H1 (cell line): ENCODE results near the gene ETS1. TPM values are rescaled to one million over a fixed set of nuclear protein-coding genes. Genes with fewer than 3 reads are reported as not detected.

ENCODE experiments used
- BACH1 ChIP-seq: IDR thresholded peaks from 2 replicates; pipeline ENCODE4 v1.6.1; 2012; ENCODE audit warnings: low read length, improper control_type of control experiment
- GABPA ChIP-seq: IDR thresholded peaks from 2 replicates; pipeline ENCODE4 v1.6.1; 2011; ENCODE audit warnings: mild to moderate bottlenecking, low read length, moderate library complexity, borderline replicate concordance; ENCODE audit not compliant: insufficient read depth
- HDAC2 ChIP-seq, 2 experiments: fragments of 300-600 bp in 1 of 2; sonication (generic) in 1 of 2; IDR thresholded peaks; 2 replicates each; pipeline ENCODE4 v1.6.1; 2011 to 2012; ENCODE audit warnings: low read depth in 2 of 2, low read length in 2 of 2, mild to moderate bottlenecking in 2 of 2, moderate library complexity in 2 of 2, borderline replicate concordance in 1 of 2, inconsistent platforms in 1 of 2
- KDM1A ChIP-seq: fragments of 200-600, 300-600 bp; sonication (generic); IDR thresholded peaks from 2 replicates; pipeline ENCODE4 v1.7.1; 2016; ENCODE audit warnings: mild to moderate bottlenecking, low read length, borderline replicate concordance
- SIRT6 ChIP-seq: IDR thresholded peaks from one replicate; pipeline ENCODE4 v1.7.1; 2012; ENCODE audit warnings: low read length, inconsistent platforms
- SP2 ChIP-seq: IDR thresholded peaks from 2 replicates; pipeline ENCODE4 v1.6.1; 2012; ENCODE audit warnings: mild to moderate bottlenecking, low read length, inconsistent platforms
- TBP ChIP-seq: IDR thresholded peaks from 2 replicates; pipeline ENCODE4 v1.6.1; 2011; ENCODE audit warnings: low read depth, low read length, improper control_type of control experiment
- polyA plus RNA-seq, 7 experiments: library from polyadenylated mRNA; depleted of rRNA in 3 of 7; stranded (reverse) in 5 of 7; unstranded in 2 of 7; fragments of >200 nt in 5 of 7; fragments of 200-250 nt in 2 of 7; gene quantifications; 1 replicate in 5 of 7; 2 replicates in 1 of 7; 4 replicates in 1 of 7; pipeline versions ENCODE4 v1.2.1 to v1.2.3, GENCODE V29; 2011 to 2013; ENCODE audit warnings: missing spikeins in 2 of 7, mixed read lengths in 2 of 7
- total RNA-seq: library from RNA; stranded (reverse); fragmentation: NEBNext Ultra II Directional; extraction: Animal tissue kit (Norgen Biotek cat#: 25700); gene quantifications from 2 replicates; pipeline ENCODE4 v1.2.1, GENCODE V29; 2021
- TF ChIP-seq, protein P1 (sequence below): fragments of 300-600 bp; sonication (generic); IDR thresholded peaks from 2 replicates; pipeline ENCODE4 v1.7.1; 2012; ENCODE audit warnings: low read length, moderate library complexity, mild to moderate bottlenecking, inconsistent platforms; ENCODE audit not compliant: insufficient replicate concordance
- TF ChIP-seq, protein P2 (sequence below): IDR thresholded peaks from 2 replicates; pipeline ENCODE4 v1.6.1; 2012; ENCODE audit warnings: inconsistent platforms

The ETS1 gene
- total and polyA plus RNA-seq, 2 of the 8 experiments (the other 6 are each of a cell fraction or from before 2014, with no cell fraction given), result 10.0 to 35.3 TPM

DNA sequence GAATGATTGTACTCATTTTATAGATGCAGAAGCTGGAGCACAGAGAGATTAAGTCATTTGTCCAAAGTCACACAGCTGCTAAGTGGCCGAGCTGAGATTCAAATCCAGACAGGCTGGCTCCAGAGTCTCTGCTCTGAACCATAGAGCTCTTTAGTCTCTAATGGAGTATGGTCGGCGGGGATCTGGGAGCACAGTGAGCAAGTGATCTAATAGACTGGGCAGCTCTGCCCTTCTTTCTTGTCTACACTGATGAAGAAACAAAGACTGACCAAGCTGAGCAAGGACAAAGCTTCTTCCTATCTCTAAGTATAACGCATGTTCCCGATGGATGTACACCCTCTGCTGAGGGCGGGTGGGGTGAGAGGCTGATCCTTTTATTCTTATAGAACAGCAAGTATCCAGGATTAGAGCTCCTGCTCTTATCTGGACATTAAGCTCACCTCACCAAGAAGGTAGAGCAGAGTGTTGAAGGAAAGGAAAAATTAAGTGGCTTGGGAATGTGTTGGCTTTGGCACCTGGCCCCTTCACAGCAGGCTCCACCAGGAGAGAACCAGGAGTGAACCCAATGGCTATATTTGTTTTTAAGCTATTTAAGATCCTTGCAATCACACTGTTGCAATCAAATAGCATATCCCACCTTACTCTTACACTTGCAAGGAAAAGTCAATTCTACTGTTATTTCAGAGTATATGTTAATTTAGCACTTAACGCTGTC lies 68.7 kb downstream of the ETS1 start (continued):
- TF ChIP-seq, protein P1, sequence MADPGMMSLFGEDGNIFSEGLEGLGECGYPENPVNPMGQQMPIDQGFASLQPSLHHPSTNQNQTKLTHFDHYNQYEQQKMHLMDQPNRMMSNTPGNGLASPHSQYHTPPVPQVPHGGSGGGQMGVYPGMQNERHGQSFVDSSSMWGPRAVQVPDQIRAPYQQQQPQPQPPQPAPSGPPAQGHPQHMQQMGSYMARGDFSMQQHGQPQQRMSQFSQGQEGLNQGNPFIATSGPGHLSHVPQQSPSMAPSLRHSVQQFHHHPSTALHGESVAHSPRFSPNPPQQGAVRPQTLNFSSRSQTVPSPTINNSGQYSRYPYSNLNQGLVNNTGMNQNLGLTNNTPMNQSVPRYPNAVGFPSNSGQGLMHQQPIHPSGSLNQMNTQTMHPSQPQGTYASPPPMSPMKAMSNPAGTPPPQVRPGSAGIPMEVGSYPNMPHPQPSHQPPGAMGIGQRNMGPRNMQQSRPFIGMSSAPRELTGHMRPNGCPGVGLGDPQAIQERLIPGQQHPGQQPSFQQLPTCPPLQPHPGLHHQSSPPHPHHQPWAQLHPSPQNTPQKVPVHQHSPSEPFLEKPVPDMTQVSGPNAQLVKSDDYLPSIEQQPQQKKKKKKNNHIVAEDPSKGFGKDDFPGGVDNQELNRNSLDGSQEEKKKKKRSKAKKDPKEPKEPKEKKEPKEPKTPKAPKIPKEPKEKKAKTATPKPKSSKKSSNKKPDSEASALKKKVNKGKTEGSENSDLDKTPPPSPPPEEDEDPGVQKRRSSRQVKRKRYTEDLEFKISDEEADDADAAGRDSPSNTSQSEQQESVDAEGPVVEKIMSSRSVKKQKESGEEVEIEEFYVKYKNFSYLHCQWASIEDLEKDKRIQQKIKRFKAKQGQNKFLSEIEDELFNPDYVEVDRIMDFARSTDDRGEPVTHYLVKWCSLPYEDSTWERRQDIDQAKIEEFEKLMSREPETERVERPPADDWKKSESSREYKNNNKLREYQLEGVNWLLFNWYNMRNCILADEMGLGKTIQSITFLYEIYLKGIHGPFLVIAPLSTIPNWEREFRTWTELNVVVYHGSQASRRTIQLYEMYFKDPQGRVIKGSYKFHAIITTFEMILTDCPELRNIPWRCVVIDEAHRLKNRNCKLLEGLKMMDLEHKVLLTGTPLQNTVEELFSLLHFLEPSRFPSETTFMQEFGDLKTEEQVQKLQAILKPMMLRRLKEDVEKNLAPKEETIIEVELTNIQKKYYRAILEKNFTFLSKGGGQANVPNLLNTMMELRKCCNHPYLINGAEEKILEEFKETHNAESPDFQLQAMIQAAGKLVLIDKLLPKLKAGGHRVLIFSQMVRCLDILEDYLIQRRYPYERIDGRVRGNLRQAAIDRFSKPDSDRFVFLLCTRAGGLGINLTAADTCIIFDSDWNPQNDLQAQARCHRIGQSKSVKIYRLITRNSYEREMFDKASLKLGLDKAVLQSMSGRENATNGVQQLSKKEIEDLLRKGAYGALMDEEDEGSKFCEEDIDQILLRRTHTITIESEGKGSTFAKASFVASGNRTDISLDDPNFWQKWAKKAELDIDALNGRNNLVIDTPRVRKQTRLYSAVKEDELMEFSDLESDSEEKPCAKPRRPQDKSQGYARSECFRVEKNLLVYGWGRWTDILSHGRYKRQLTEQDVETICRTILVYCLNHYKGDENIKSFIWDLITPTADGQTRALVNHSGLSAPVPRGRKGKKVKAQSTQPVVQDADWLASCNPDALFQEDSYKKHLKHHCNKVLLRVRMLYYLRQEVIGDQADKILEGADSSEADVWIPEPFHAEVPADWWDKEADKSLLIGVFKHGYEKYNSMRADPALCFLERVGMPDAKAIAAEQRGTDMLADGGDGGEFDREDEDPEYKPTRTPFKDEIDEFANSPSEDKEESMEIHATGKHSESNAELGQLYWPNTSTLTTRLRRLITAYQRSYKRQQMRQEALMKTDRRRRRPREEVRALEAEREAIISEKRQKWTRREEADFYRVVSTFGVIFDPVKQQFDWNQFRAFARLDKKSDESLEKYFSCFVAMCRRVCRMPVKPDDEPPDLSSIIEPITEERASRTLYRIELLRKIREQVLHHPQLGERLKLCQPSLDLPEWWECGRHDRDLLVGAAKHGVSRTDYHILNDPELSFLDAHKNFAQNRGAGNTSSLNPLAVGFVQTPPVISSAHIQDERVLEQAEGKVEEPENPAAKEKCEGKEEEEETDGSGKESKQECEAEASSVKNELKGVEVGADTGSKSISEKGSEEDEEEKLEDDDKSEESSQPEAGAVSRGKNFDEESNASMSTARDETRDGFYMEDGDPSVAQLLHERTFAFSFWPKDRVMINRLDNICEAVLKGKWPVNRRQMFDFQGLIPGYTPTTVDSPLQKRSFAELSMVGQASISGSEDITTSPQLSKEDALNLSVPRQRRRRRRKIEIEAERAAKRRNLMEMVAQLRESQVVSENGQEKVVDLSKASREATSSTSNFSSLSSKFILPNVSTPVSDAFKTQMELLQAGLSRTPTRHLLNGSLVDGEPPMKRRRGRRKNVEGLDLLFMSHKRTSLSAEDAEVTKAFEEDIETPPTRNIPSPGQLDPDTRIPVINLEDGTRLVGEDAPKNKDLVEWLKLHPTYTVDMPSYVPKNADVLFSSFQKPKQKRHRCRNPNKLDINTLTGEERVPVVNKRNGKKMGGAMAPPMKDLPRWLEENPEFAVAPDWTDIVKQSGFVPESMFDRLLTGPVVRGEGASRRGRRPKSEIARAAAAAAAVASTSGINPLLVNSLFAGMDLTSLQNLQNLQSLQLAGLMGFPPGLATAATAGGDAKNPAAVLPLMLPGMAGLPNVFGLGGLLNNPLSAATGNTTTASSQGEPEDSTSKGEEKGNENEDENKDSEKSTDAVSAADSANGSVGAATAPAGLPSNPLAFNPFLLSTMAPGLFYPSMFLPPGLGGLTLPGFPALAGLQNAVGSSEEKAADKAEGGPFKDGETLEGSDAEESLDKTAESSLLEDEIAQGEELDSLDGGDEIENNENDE, result no peak
- TF ChIP-seq BACH1 (no peak), SP2 (no peak), KDM1A (no peak), SIRT6 (no peak), TBP (no peak), GABPA (no peak), HDAC2 (IDR thresholded peaks at IDR 0.05; ENCODE audit: borderline replicate concordance in 1 of 2, low read depth in 2 of 2, low read length in 2 of 2) (no peak)
- TF ChIP-seq, protein P2, sequence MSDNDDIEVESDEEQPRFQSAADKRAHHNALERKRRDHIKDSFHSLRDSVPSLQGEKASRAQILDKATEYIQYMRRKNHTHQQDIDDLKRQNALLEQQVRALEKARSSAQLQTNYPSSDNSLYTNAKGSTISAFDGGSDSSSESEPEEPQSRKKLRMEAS, result no peak
